Stimulated activated CD8-positive, alpha-beta memory T cell treated with anti-CD3 and anti-CD28 coated beads, Interleukin-15, amount 100 ng/mL, for 24 hours (primary cell): Measurements from ENCODE around the gene MFRP.

Experiments used
- DNase-seq: peaks from one replicate; pipeline ENCODE4 v3.0.0-alpha.2; 2020; ENCODE audit warnings: low read depth

The MFRP gene

DNA sequence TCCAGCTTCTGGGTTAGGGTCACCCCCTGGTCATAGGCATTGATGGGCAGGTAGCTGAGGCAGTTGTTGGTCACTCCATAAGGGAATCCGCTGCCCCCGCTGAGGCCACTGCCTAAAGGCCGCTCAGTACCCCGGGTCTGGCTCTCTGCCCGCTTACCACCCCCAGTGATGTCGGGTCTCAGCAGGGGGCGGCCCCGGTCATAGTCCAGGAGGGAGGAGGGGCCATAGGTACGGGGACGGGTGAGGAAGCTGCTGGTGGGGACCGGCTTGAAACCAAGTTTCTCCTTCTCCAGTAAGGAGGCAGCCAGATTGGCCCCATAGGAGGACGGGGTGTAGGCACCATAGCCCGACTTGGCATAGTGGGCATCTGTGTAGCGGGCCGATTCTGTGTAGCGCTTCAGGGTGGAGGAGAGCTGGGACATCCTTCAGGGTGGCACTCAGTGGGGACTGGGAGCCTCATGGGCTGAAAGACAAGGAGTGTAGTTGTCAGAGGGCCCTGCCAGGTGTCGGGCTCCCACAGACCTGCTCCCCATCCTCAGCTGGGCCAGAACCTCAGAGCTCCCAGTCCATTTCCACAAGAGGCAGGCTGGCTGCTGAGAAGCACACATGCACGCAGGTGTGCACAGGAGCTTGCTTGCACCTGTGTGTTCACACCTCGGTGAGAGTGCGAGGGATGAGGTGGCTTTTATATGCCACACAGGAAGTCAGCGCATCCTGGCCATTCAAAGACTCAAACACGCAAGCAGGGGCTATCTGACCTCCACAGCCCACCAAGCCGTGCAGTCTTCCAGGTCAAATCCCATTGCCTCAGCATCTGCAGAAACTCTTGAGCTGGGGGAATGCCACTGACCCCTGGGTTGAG, 26.8 kb upstream of the MFRP start:
- DNase-seq = no peak

DNA sequence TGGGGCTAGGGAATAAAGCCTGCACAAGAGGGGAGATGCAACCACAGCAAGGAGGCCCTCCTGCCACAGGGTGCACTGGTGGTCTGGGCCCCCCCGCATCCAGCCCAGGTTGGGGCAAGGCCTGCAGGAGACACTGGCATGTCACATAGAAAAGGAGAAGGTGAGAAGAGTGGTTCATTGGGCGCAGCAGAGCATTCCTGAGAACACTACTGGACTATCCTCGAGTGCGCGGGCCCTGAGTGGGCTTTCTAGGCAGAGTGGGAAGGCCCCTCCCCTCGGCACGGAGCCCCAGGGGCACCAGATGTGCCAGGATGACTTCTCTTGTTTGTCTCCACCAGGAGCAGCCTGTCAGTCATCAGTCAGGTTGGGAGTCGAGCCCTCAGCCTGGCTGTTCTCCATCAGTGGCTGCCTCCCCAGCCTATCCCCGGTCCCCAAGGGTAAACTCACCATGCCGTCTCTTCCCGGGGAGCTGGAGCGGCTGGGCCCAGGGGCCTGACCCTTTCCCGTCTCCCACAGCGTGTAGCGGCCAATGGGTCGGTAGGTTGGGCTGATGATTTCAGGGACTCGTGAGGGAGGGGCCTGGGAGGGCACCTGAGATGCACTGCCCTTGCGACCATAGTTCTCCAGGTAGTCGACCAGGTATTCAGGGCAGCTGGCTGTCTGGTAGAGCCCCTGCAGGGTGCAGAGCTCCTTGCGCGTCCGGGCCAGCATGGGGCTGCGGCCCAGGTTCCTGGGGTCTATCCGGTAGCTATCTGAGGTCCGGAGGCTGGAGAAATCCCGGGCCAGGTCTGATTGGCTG, 26.0 kb upstream of the MFRP start:
- DNase-seq = no peak

DNA sequence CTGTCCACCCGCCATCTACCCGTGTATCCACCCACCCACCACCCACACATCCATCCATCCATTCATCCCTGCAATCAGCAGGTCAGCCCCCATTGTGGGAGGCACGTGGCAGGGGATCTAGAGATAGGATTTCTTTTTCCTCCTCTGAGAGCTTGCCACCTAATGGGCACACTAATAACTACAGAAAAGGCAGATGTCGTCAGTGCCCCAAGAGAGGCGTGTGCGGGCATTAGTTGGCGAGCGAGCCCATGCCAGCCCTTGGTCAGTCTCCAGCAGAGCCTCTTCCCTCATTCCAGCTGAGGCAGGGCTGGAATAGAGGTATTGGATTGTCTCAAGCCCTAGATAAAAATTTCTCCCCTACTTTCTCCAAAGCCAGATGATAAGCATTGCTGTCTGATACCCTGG, 25.3 kb upstream of the MFRP start:
- DNase-seq = no peak

DNA sequence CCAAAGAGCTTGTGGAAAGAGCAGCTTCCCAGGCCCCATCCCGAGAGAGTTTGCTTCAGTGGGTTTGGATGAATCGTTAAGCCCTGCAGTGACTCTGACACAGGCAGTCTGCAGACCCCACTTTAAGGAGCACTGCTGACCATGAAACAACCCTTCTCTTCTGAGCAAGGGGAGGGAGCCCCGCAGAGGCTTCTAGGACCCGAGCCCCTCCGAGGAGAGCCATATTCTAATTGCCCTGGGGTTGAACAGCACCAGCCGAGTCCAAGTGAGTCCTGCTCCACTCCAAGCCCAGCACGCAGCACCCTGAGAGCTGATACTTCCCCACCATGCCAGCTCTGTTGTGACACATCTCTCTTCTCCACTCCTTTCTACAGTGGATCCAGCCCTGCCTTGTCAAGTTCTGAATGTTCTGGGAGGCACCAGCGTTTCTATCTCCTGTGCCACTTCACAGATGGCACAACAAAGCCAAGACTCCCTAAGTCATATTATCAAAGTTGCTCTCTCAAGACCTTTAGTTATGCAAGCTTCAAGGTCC, 24.6 kb upstream of the MFRP start:
- DNase-seq = no peak

DNA sequence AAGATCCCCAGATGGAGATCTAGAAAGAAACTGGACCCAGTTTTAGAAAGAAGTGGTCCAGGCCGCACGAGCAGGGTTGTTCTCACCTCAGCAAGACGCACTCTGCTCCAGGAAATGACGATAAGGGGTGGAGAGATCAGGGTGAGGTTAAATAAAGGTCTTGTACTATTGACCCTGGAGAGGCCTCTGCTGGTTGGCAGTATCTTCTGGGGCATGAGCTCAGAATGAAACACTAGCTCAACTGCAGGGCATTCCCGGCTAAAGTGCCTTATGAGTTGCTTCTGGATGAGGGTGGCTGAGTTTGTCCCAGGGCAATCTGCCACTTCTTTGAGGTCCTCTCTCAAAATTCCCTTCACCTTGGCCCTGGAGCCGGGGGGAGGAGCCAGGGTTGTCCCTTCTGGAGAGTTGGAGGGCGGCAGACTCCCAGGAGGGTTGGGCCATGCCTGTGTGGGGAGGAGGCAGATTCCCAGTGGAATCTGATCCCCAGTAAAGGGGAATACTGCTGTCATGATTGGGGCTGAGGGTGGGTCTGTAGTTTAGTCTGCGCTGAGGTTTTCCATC, 24.1 kb upstream of the MFRP start:
- DNase-seq = no peak

DNA sequence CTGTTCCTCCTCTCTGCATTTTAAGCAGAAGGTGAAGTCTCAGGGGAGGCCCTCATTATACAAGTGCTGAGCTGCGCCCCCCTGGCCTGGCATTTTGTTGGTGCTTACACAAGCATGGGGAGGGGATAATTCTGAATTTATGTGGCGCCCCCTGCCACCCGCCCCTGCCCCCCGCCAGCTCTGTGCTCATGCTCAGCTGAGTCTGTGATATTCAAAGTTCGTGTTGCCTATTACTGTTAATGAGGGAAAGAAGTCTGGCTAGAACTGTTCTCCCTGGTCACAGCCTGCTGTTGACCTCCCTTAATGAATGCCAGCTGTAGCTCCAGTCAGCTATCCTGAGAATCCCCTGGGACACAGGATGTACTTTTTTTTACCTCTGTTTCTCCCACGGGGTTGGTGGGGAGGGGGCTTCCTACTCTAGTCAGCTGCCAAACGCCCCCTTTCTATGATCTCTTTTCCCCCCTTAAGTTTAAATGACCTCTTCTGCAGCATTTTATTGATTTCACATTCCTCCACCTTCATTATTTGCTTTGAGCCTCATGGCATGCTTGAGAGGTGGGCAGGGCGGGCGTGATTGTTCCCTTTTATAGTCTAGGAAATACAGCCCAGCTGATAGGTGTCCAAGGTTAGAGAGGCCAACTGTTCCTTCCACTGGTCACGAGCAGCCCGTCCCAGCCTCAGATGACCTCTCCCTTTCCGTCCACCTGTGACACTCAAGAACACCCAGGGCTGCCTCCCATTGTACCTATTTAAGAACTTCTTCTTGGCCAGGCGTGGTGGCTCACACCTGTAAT, 22.8 kb upstream of the MFRP start:
- DNase-seq = no peak

DNA sequence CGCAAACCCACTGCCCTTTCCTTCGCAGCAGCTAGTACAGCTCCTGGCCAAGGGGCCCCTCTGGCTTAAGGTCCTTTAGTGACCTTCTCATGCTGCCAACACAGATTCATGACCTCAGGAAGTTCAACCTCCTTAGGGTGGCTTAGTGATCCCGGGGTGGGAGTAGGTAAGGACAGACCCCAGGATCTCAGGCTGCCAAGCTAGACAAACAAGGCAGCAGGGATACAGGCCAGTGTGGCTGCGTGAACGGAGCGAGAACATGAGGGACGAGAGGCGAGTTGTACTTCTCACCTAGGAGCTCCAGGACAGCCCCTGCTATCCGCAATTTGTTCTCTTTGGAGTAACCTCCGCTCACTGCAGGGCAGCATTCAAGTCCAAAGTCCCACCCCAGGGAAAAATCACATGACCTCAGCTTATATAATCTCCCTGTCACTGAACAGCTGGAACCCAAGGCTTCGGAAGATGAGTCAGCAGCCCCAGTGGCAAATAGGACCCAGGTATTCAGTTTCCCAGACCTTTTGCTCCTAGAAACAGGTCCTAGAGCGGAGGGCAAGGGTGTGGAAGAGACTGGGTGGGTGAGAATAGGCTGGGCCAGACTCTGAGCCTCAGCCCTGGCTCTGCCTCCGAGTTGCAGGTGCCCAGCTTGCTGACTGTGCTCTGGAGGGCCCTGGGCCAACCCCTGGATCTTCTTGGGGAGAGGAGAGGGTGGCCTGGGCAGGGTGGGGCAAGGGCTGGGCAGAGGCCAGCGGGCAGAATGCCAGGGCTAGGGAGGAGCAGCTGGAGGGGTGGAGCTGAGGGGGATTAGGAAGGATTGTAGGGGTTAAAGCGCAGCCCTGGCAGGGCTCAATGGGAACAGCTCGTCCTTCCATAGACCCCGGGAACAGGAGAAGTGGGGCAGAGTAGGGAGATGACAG, 21.9 kb upstream of the MFRP start:
- no peak for DNase-seq

DNA sequence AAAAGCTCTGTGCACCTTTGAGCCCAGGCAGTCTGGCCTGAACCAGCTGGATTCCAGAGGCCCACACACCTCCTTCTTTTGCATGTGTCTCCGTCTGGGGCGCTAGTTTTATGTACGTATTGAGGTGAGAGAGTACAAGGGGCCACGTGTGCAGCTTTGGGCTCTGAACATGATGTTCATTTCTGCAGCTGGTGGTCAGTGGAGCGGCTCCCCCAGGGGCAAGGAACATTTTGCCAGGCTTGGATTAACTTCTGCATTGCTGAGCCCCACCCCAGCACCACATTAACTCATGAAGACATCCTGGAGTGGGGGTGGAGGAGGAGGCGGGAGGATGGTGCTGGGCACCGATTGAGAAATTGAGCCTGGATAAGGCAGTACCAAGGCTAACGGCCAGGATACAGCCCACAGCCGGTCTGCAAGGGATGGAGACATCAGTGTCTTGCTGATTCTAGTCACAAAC, 21.2 kb upstream of the MFRP start:
- no peak for DNase-seq

DNA sequence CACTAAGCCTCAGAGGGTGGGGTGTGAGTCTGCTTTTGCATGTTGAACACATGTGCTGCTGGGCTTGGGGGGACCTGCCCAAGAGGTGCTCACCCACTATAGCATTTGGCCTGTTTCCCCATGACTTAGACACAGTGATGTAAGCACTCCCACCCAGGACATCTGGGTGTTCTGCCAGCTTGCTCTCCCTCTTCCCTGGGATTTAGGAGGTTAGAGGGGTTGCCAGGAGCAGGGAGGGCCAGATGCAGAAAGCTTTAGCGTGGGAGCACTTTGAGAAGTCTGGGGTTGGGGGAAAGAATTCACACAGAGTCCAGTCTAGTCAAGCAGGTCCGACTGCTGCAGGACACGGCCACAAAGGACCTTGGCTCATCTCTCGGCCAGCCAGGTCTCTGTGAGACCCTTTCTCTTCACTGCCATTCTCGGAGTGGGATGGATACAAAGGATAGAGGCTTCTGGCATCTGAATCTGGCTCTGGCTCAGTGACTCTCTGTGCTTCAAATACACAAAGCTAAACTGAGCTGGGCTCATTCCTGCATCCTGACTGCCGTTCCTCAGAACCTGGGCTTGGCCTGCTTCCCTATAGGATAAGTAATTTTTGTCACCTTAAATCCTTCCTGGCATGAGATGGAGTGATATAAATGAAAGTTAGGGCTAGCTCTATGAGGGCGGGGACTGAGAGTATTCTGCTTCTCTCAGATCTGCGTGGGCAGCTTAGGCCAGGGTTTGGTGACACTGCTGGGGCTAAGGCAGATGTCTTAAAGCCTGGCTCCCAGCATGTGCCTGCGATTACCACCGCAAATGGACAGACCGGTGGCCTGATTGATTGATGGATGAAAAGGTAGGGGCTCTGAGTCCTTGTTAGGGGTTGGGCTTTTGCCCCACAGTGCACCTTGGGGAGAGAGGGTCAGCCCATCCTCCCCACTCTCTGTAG, 20.4 kb upstream of the MFRP start:
- DNase-seq = no peak

DNA sequence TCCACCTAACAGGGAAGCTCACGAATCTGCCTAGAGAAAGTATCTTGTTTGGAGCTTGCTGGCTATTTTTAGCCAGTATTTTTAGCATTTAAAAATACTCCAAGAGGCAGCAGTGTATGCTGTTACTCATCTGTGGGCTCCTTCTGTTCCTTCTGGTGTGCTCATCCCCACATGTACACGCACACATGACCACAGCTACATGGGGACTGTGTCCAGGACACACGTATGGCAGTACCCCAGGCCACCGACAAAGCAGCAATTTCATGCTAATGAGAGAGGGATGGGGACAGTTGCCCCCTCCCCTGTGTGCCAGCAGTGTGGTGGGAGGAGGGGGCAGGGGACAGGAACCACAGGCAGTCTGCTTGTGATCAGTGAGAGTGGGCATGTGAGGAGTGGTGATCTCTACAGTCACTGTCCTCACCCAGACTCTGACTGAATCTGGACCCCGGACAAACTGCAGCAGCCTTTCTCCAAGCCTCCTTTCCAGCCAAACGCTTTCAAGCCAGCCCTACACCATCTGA, 18.6 kb upstream of the MFRP start:
- no peak for DNase-seq

DNA sequence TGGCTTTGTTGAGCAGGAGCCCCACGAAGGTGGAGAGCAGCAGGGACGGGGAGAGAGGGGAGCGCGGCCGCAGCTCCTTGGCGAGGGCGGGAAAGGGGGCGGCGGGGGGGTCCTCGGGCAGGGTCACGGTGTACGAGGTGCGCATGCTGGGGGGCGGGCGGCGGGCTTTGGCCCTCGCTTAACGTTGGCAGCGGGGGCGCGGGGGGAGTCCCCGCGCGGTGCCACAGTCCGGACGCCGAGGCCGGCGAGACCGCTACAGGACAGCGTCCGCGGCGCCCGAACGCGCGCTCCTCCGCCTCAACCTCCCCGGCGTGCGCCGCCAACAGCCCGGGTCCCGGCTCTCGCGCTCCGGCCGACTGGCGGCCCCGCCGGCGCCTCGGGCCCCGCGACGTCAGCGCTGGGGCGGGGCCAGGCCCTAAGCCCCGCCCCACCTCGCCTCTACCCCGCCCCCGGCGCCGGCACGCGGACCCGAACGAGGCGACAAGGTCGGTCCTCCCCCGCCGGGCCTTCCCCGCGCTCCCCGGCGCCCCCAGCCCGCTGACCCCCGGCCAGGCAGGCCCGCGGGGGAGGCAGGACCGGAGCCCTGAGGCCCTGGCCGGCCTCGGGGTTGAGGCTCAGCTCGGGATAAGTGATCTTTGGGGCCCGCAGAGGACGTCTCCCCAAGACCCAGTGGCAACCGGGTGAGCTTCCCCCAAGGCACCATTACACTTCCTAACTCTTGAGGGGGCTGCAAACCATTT, 17.5 kb upstream of the MFRP start:
- peak; percentile 31 for DNase-seq

DNA sequence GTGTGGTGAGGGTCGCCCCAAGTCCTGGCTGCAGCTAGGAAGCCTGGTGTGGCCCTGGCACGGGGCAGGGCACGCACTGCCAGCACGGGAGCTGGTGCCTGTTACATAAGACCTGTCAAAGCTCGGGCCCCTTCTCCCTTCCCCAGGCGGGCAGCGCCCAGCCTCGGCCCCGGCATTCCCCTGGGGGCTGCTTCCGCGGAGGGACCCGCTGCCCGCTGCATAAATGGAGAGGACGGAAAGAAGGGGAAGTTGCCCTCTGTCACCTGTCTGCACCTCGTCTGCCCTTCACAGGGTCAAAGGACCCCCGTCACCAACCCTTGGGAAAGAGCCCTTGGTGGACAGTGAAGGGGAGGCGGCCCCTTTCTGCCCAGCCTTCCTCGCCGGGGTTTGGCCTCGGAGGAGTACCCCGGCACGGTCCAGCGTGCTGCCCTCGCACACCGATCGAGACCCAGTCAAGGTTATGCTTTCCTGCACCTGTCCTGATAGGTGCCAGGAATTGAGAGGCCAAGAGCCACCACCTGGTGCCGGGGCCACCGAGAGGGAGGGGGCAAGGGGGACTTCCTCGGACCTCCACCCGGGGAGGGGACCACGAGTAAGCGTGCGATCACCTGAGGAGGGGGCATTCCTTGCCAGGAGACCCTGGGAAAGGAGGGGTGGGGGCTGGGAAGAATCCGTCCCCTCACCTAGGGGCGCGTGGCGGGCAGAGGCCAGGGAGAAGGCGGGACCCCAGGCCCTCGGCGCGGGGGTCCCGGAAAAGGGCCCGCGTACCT, 16.8 kb upstream of the MFRP start:
- no peak for DNase-seq

DNA sequence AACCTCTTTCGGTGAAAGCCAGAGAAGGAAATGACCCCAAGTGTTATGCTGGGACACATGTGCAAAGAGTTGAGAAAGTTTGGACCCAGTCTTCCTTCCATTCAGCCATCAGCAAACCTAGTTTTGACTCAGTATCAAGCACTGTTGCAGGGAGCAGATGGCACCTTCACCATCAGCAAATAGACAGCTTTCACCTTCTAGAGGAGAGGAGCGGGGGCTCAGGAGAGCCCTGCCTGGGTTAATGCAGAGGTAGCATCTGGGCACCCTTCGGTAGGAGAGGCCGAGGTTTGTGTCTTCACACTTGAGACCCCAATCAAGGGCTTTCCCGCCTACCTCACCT, 16.2 kb upstream of the MFRP start:
- no peak for DNase-seq

DNA sequence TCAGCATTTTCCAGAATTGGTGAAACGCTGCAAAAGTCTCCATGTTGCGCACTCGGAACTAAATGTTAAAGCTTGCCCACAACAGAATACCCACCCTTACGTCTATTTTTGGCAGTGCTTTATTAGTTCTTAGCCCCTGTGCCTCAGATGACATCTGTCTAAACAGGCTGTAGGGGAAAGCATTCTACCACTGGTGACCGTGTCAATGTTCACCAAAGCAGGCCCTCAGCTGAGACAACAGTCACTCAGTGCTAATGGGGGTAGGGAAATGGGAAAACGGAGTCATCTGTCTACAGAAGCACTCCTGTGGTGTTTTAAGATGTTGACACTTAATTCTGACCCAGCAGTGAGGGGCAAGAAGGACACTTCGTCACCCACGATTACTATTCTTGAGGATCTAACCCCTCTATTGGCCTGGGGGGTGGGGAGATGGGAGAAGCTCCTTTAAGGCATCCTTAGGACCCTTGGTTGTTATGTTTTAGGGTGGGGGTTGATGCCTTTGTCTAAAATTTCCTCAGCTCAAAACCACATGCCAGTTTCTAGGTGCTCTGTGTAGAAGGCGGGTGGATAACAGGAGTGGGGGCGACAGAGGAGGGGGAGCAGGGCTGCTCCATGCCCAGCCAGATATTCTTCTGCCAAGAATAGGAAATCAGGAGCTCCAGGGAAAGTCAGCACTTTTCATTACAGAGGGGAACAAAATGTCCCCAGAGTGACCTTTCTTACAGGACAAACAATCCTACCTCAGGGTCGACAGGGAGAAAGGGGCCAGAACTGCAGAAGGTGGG, 15.6 kb upstream of the MFRP start:
- no peak for DNase-seq

DNA sequence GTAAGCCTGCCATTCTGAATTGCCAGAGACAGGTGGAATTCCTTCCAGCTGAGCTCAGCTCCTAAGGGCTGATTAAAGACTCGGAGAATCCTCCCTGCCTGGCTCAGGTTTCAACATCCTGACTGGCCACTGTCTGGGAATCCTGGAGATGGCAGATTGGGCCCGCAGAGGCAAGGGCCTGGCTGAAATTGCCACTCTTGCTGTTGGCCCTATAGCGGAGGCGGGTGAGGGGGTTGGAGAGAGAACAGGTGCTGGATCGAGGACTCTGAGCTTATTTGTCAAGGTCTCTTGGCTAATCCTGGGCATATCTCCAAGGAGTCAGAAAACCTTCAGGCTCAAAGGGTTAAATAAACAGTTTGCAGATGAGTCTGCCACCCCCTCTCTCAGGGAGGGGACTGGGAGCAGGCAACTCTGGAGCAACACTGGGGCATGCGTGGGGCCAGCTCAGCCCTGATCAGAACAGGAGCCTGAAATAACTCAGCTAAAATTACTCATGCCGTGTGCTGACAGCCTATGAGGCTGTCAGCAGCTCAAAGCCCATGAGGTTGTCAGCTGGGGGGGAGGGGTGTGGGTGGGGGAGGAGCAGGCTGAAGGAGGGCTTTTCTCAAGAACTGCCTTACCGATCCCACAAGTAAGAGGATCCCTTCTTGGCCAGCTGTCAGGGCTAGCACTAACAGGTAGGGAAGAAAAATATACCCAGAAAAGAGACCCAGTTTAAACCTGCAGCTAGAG, 14.7 kb upstream of the MFRP start:
- no peak for DNase-seq

DNA sequence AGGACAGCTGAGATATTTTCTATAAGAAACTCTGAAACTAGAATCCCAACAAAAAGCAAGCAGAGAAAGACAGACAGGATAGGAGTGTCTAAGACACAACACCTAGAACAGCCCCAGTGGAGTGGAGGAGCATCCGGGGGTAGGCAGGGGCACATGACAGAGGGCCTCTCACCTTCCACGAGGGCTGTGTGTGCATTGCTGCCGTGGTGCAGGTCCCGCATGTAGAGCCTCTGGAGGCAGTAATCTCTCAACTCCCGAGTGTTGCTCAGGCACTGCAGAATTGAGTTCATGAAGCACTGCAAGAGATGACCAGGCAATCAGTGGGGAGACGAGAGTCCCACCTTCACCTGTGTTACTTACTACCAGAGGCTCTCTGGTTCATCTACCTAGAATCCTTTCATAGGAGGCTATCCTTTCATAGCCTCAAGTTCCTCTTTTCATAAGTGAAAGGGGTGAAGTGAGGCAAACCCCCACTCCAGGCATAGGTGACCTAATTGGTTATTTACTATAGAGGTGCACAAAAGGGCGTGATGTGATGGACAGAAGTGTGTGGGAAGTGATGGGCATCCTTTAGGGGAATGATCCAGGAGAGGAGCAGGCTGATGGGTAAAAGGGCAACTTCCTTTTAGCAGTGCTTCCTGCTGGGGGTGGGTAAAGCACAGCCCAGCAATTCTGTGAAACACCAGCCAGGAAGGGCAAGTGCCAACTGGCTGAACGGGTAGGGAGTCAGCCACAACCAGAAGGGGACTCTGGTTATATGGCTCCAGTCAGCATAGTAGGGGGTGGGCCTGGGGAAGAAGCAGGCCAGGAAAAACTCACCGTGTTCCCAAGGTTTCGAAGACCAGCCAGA, 13.1 kb upstream of the MFRP start:
- DNase-seq = no peak
